Endothelial cell of umbilical vein (primary cell): ENCODE data around the gene LCNL1. TPM values are rescaled to one million over a fixed set of nuclear protein-coding genes. Genes with fewer than 3 reads are reported as not detected.

Source experiments
- BruUV-seq: library from RNA; stranded (reverse); fragments of 400-500 nt; replicated peaks from 2 replicates; lab custom pipeline; 2021; lab: Mats Ljungman, UMichigan
- CTCF ChIA-PET: fragments of 300-600, 350-600 bp; sonication (Branson Sonifier 250); formaldehyde crosslinking; loops from one replicate; lab custom pipeline; 2021; ENCODE audit warnings: antibody characterized with exemption, inconsistent platforms; lab: Charles Lee
- POLR2A ChIA-PET: fragments of 300-600, 350-600 bp; sonication (Branson Sonifier 250); formaldehyde crosslinking; loops from one replicate; lab custom pipeline; 2021; ENCODE audit warnings: antibody characterized with exemption, inconsistent platforms; lab: Charles Lee
- DNase-seq: peaks from one replicate; pipeline ENCODE4 v3.0.0-alpha.2; 2011; ENCODE audit warnings: low read depth, low spot score
- FAIRE-seq: peaks from 2 replicates; lab custom pipeline; 2011; peaks lifted over from hg19 to GRCh38; lab: Jason Lieb, UNC
- H2AFZ ChIP-seq: 2 replicates; pipeline ENCODE4 v1.6.0; 2012; ENCODE audit warnings: low read depth, low read length, control low read depth, inconsistent platforms
- H3K27ac ChIP-seq: 2 replicates; pipeline ENCODE4 v1.5.1; 2011; ENCODE audit warnings: low read depth, mild to moderate bottlenecking, control low read depth, low read length, moderate library complexity; ENCODE audit not compliant: insufficient read depth
- H3K27me3 ChIP-seq, 2 experiments: 2 replicates each; pipeline versions ENCODE4 v1.6.0 to v1.6.1; 2011; ENCODE audit warnings: low read length in 2 of 2, mixed read lengths in 1 of 2; ENCODE audit not compliant: control insufficient read depth in 2 of 2, insufficient read depth in 2 of 2
- H3K36me3 ChIP-seq, 2 experiments: 2 replicates in 1 of 2; 3 replicates in 1 of 2; pipeline ENCODE4 v1.5.1; 2011; ENCODE audit warnings: low read length in 2 of 2, mild to moderate bottlenecking in 1 of 2, moderate library complexity in 1 of 2; ENCODE audit not compliant: control insufficient read depth in 2 of 2, insufficient read depth in 2 of 2; ENCODE audit errors: extremely low read depth in 1 of 2
- H3K4me1 ChIP-seq: 3 replicates; pipeline ENCODE4 v1.5.1; 2011; ENCODE audit warnings: mild to moderate bottlenecking, low read length; ENCODE audit not compliant: control insufficient read depth, insufficient read depth; ENCODE audit errors: extremely low read depth
- H3K4me2 ChIP-seq: 2 replicates; pipeline ENCODE4 v1.6.1; 2011; ENCODE audit warnings: low read length, control low read depth, mixed read lengths; ENCODE audit not compliant: insufficient read depth
- H3K4me3 ChIP-seq, 3 experiments: fragments of 200-600 bp in 1 of 3; sonication (generic), shearing (Covaris generic) in 1 of 3; replicated peaks in 1 of 3; 2 replicates each; pipeline ENCODE4 v1.5.1; 2011 to 2016; ENCODE audit warnings: control low read depth in 3 of 3, low read length in 3 of 3, mild to moderate bottlenecking in 2 of 3, inconsistent platforms in 1 of 3, low read depth in 1 of 3, moderate library complexity in 1 of 3; ENCODE audit not compliant: insufficient read depth in 1 of 3
- H3K79me2 ChIP-seq: 2 replicates; pipeline ENCODE4 v1.6.0; 2012; ENCODE audit warnings: low read length, inconsistent platforms; ENCODE audit not compliant: control insufficient read depth, insufficient read depth
- H3K9ac ChIP-seq: replicated peaks from 2 replicates; pipeline ENCODE3; 2011; ENCODE audit warnings: low read length, control low read depth; ENCODE audit not compliant: insufficient read depth; ENCODE audit errors: extremely low read depth
- H3K9me1 ChIP-seq: replicated peaks from 3 replicates; pipeline ENCODE4 v1.6.0; 2011; ENCODE audit warnings: mild to moderate bottlenecking, low read length; ENCODE audit not compliant: control insufficient read depth, insufficient read depth; ENCODE audit errors: extremely low read depth
- H3K9me3 ChIP-seq: replicated peaks from 2 replicates; pipeline ENCODE4 v1.5.1; 2012; ENCODE audit warnings: low read length, inconsistent platforms; ENCODE audit not compliant: control insufficient read depth, insufficient read depth
- H4K20me1 ChIP-seq: replicated peaks from 2 replicates; pipeline ENCODE3; 2011; ENCODE audit warnings: mild to moderate bottlenecking, low read length; ENCODE audit not compliant: control insufficient read depth, insufficient read depth; ENCODE audit errors: extremely low read depth
- EZH2 ChIP-seq: IDR thresholded peaks from 2 replicates; pipeline ENCODE4 v1.6.1; 2012; ENCODE audit warnings: borderline replicate concordance, low read depth, mild to moderate bottlenecking, moderate library complexity, low read length, inconsistent platforms; ENCODE audit not compliant: severe bottlenecking
- FOS ChIP-seq: IDR thresholded peaks from 2 replicates; pipeline ENCODE4 v1.6.1; 2011; ENCODE audit warnings: mild to moderate bottlenecking, low read length, moderate library complexity, borderline replicate concordance; ENCODE audit not compliant: insufficient read depth
- GATA2 ChIP-seq: IDR thresholded peaks from 2 replicates; pipeline ENCODE4 v1.7.0; 2011; ENCODE audit warnings: low read depth, mild to moderate bottlenecking, moderate library complexity, mixed read lengths, low read length; ENCODE audit not compliant: insufficient read length, insufficient read depth
- JUN ChIP-seq: IDR thresholded peaks from 2 replicates; pipeline ENCODE4 v1.6.1; 2011; ENCODE audit warnings: borderline replicate concordance, low read depth; ENCODE audit not compliant: insufficient read length, insufficient read depth
- MAX ChIP-seq: IDR thresholded peaks from 2 replicates; pipeline ENCODE4 v1.6.1; 2011; ENCODE audit not compliant: insufficient read depth, insufficient read length
- MYC ChIP-seq: IDR thresholded peaks from one replicate; pipeline ENCODE4 v1.6.1; 2011; ENCODE audit warnings: mild to moderate bottlenecking, low read depth, low read length
- POLR2A ChIP-seq: IDR thresholded peaks from 2 replicates; pipeline ENCODE4 v1.6.1; 2012; ENCODE audit warnings: low read depth, mild to moderate bottlenecking, control low read depth, low read length
- POLR2AphosphoS5 ChIP-seq: IDR thresholded peaks from 2 replicates; pipeline ENCODE4 v1.6.1; 2012; ENCODE audit warnings: low read depth, mild to moderate bottlenecking, control low read depth, low read length, moderate library complexity; ENCODE audit not compliant: insufficient read depth
- dilution Hi-C: fragments of 300-500 bp; cut with MboI; formaldehyde crosslinking; loops from one replicate; pipeline ENCODE4 v1.15.0; 2019; ENCODE audit warnings: low sequenced_read_pairs; ENCODE audit not compliant: extremely low pct_ligation_motif_present
- intact Hi-C: fragments of 100-400 bp; cut with micrococcal nuclease; formaldehyde crosslinking; loops from one replicate; pipeline ENCODE4 v1.10.0; 2022
- polyA plus RNA-seq, 4 experiments: library from polyadenylated mRNA; depleted of rRNA in 3 of 4; stranded (reverse) in 3 of 4; unstranded in 1 of 4; fragments of >200 nt; gene quantifications; 2 replicates each; pipeline versions ENCODE4 v1.2.1 to v1.2.3, GENCODE V29; 2011 to 2012; ENCODE audit warnings: missing spikeins in 1 of 4
- total RNA-seq: library from RNA; stranded (reverse); gene quantifications from 2 replicates; pipeline ENCODE4 v1.2.3, GENCODE V29; 2021
- TF ChIP-seq, protein P1 (sequence below), 2 donors: IDR thresholded peaks; 1 replicate in 1 of 2; 2 replicates in 1 of 2; pipeline ENCODE4 v1.5.1; 2011; ENCODE audit warnings: low read length in 2 of 2, mild to moderate bottlenecking in 2 of 2, moderate library complexity in 2 of 2, control low read depth in 1 of 2, inconsistent platforms in 1 of 2, low read depth in 1 of 2; ENCODE audit not compliant: insufficient read depth in 1 of 2; ENCODE audit errors: extremely low read depth in 1 of 2

The LCNL1 gene
- total and polyA plus RNA-seq, 2 donors (not counting 3 experiments of a cell fraction or from before 2014, with no cell fraction given), result not detected

DNA sequence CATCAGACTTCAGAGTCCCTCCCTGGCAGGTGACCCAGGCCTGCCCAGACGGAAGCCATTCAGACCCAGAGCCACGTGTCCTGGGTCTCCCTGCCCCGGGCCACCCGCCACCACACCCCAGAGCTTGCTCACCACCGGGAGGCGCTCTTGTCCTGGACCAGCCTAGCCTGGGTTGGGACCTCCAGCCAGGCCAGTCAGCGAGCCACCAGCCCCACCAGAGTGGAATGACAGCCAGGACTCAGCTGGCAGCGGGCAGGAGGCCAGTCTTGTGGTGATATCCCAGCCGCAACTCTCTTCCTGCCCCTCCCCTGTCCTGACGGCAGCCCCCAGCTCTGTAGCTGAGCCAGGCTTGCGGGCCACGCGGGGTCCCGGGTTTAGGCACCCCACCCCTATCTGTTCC lies 7.1 kb upstream of the LCNL1 start:
- H3K27ac ChIP-seq, result no peak overlapping the region
- TF ChIP-seq, protein P1, sequence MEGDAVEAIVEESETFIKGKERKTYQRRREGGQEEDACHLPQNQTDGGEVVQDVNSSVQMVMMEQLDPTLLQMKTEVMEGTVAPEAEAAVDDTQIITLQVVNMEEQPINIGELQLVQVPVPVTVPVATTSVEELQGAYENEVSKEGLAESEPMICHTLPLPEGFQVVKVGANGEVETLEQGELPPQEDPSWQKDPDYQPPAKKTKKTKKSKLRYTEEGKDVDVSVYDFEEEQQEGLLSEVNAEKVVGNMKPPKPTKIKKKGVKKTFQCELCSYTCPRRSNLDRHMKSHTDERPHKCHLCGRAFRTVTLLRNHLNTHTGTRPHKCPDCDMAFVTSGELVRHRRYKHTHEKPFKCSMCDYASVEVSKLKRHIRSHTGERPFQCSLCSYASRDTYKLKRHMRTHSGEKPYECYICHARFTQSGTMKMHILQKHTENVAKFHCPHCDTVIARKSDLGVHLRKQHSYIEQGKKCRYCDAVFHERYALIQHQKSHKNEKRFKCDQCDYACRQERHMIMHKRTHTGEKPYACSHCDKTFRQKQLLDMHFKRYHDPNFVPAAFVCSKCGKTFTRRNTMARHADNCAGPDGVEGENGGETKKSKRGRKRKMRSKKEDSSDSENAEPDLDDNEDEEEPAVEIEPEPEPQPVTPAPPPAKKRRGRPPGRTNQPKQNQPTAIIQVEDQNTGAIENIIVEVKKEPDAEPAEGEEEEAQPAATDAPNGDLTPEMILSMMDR (IDR thresholded peaks at IDR 0.05; ENCODE audit: extremely low read depth in 1 of 2, insufficient read depth in 1 of 2, low read depth in 1 of 2, low read length in 2 of 2), result peak; percentile 24 to 35
- TF ChIP-seq GATA2, result no peak
- DNase-seq, result no peak
- POLR2A ChIA-PET, result no interaction called here
- H3K9me1 ChIP-seq, result no peaks in the 10 kb centered on the region
- H3K27me3 ChIP-seq, result no peaks in the 10 kb centered on the region
- no peak overlapping the region for H3K9ac ChIP-seq
- dilution Hi-C loops (no loop called here), intact Hi-C loops (no loop called here)
- H3K4me2 ChIP-seq, result no peak overlapping the region
- BruUV-seq, result no TSS peak
- CTCF ChIA-PET, result interaction anchor here (1.2 to 1.8 kb wide), 5 partner anchors 11 to 60 kb away, joined by 5 to 9 read pairs (median 6); partner anchors contain the start of gene PAXX
- FAIRE-seq, result no peak
- no peak overlapping the region for H2AFZ ChIP-seq
- H3K4me1 ChIP-seq, result no peaks in the 10 kb centered on the region
- H3K9me3 ChIP-seq, result no peaks in the 10 kb centered on the region
- H4K20me1 ChIP-seq, result no peaks in the 10 kb centered on the region
- no peaks in the 10 kb centered on the region for H3K79me2 ChIP-seq
- no peak overlapping the region for H3K4me3 ChIP-seq
- H3K36me3 ChIP-seq, result no peaks in the 10 kb centered on the region

DNA sequence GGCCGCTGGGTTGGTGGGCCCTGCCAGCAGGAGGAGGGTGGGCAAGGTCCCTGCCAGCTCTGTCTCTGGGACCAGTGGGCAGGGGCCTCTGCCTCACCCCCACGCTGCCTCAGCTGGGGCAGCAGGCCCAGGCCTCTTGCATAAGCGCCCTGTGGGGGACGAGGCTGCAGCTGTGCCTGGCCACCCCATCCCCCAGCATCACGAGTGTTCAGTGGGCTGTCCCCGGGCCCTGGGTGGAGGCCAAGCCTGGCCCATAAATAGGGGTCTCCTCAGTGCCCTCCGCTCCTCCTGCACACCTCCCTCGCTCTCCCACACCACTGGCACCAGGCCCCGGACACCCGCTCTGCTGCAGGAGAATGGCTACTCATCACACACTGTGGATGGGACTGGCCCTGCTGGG lies 5.6 kb upstream of the LCNL1 start, which contains the start of gene PTGDS:
TSS of gene PTGDS (plus strand) at position 282 of the 400 bp plus-strand sequence. CDS start at position 357, 75 bp downstream.
- no peak for DNase-seq
- Histone ChIP-seq H3K9me3 (no peaks in the 10 kb centered on the region), H3K79me2 (no peaks in the 10 kb centered on the region), H3K36me3 (no peaks in the 10 kb centered on the region), H3K9me1 (no peaks in the 10 kb centered on the region), H3K4me3 (peak within 1 kb of the TSS in 1 of 3 experiments; percentile 32), H2AFZ (peak within 1 kb of the TSS; percentile 81), H3K27me3 (no peaks in the 10 kb centered on the region), H4K20me1 (no peaks in the 10 kb centered on the region), H3K9ac (no peak within 1 kb of the TSS), H3K27ac (no peak within 1 kb of the TSS), H3K4me2 (peak within 1 kb of the TSS; percentile 18), H3K4me1 (peaks cover 4% of the 10 kb centered on the region)
- no TSS peak for BruUV-seq
- intact Hi-C loops (no loop called here), dilution Hi-C loops (no loop called here)
- TF ChIP-seq POLR2AphosphoS5 (no peak), GATA2 (no peak), FOS (no peak), JUN (no peak), MAX (no peak), POLR2A (no peak), EZH2 (no peak), MYC (no peak)
- TF ChIP-seq, protein P1 (IDR thresholded peaks at IDR 0.05; ENCODE audit: extremely low read depth in 1 of 2, insufficient read depth in 1 of 2, low read depth in 1 of 2, low read length in 2 of 2), result no peak
- FAIRE-seq, result no peak
- POLR2A ChIA-PET, result no interaction called here
- CTCF ChIA-PET, result interaction anchor here (1.3 kb wide), 1 partner anchor 52 kb away, joined by 5 read pairs; no protein-coding TSS in a partner anchor
